AG09319 (cell line): ENCODE measurements around the gene PTCD2.

ENCODE experiments used
- DNase-seq: peaks from one replicate; pipeline ENCODE4 v3.0.0-alpha.2; 2010; ENCODE audit warnings: low read depth; ENCODE audit errors: extremely low read depth
- CTCF ChIP-seq: IDR thresholded peaks from 2 replicates; pipeline ENCODE4 v1.5.1; 2011; ENCODE audit warnings: low read depth, mild to moderate bottlenecking, inconsistent platforms, low read length, moderate library complexity

PTCD2 gene

GRCh38 chr5:72372331-72372730, 52.2 kb downstream of the PTCD2 start:
- no peak for TF ChIP-seq CTCF
- DNase-seq: no peak

- TF ChIP-seq CTCF: no peak
- no peak for DNase-seq
Measured at GRCh38 chr5:72372923-72373322, 52.8 kb downstream of the PTCD2 start.

GRCh38 chr5:72374844-72375243, 54.7 kb downstream of the PTCD2 start:
- TF ChIP-seq CTCF: no peak
- DNase-seq: no peak

GRCh38 chr5:72376381-72376780, 56.2 kb downstream of the PTCD2 start:
- TF ChIP-seq CTCF: no peak

GRCh38 chr5:72377910-72378638, 57.9 kb downstream of the PTCD2 start:
- no peak for TF ChIP-seq CTCF
- no peak for DNase-seq

More at GRCh38 chr5:72376381-72376780, 56.2 kb downstream of the PTCD2 start:
- DNase-seq: no peak

- DNase-seq: peak; percentile 67
- no peak for TF ChIP-seq CTCF
Measured at GRCh38 chr5:72378639-72379289, 58.6 kb downstream of the PTCD2 start.

GRCh38 chr5:72379936-72380335, 59.8 kb downstream of the PTCD2 start:
- DNase-seq: no peak
- no peak for TF ChIP-seq CTCF
